Measurements from ENCODE around the gene FARS2.

DNA sequence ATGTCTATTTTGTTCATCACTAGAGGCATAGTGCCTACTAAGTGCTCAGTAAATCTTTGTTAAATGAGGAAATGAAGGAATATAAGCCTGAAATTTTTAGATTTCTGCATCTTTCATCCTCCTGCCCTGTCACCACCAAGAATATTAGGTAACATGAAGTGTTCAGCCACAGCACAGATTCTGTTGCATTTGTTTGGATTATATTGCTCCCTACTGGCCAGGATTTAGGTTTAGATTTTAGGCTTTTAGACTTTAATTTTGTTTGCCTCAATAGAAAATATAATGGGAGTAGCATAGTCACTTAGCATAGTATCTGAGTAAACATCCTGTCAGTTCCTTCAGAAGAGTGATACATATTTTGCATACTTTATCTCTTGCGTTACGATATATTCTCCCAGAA lies 14.2 kb downstream of the FARS2 start:
- TF ChIP-seq TAF15 (IDR thresholded peaks at IDR 0.05; ENCODE audit: low read depth, low read length): no peak
- TF ChIP-seq, protein P1, sequence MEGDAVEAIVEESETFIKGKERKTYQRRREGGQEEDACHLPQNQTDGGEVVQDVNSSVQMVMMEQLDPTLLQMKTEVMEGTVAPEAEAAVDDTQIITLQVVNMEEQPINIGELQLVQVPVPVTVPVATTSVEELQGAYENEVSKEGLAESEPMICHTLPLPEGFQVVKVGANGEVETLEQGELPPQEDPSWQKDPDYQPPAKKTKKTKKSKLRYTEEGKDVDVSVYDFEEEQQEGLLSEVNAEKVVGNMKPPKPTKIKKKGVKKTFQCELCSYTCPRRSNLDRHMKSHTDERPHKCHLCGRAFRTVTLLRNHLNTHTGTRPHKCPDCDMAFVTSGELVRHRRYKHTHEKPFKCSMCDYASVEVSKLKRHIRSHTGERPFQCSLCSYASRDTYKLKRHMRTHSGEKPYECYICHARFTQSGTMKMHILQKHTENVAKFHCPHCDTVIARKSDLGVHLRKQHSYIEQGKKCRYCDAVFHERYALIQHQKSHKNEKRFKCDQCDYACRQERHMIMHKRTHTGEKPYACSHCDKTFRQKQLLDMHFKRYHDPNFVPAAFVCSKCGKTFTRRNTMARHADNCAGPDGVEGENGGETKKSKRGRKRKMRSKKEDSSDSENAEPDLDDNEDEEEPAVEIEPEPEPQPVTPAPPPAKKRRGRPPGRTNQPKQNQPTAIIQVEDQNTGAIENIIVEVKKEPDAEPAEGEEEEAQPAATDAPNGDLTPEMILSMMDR (IDR thresholded peaks at IDR 0.05 in 2 of 3, conservative IDR thresholded peaks at IDR 0.05 in 1 of 3; ENCODE audit: insufficient read depth in 2 of 3, low read depth in 1 of 3, low read length in 3 of 3): peak in 1 of 3 experiments; percentile 46; a peak in 2 of 6 replicates
- TF ChIP-seq EZH2 (IDR thresholded peaks at IDR 0.05; ENCODE audit: borderline replicate concordance, low read depth, low read length): no peak
- no peak for TF ChIP-seq FOXA1 (IDR thresholded peaks at IDR 0.05; ENCODE audit: borderline replicate concordance)
- TF ChIP-seq STAT5B (CRISPR knock-in tag; IDR thresholded peaks at IDR 0.05): no peak
- no peak for TF ChIP-seq POLR2A (conservative IDR thresholded peaks at IDR 0.05)
- no peak for TF ChIP-seq KLF6 (CRISPR knock-in tag; IDR thresholded peaks at IDR 0.05; ENCODE audit: borderline replicate concordance)
- TF ChIP-seq CEBPB (tag; IDR thresholded peaks at IDR 0.05): no peak
- TF ChIP-seq BRCA1 (IDR thresholded peaks at IDR 0.05): no peak
- TF ChIP-seq BRCA1 (CRISPR knock-in tag; IDR thresholded peaks at IDR 0.05): no peak
- TF ChIP-seq SP1 (CRISPR knock-in tag; IDR thresholded peaks at IDR 0.05): no peak
- no peak for TF ChIP-seq MTF1 (CRISPR knock-in tag; IDR thresholded peaks at IDR 0.05; ENCODE audit: borderline replicate concordance)
- no peak for TF ChIP-seq GATA2 (CRISPR knock-in tag; IDR thresholded peaks at IDR 0.05)
